Stimulated activated naive CD4-positive, alpha-beta T cell (primary cell): ENCODE results near the gene MAP3K20.
"Not testable (repeated sequence)": the region's sequence is repeated elsewhere in the genome, so short reads cannot be mapped to it uniquely, and the experiment has no call there.

ENCODE experiments used
- DNase-seq, 6 experiments: peaks; one replicate each; lab custom pipeline; 2025; lab: John Stamatoyannopoulos, UW

The MAP3K20 gene

GRCh38 chr2:173124441-173124840 lies 48.8 kb downstream of the MAP3K20 start:
- DNase-seq, result no peak

- no peak for DNase-seq
Measured at GRCh38 chr2:173126819-173127218, 51.2 kb downstream of the MAP3K20 start.

- DNase-seq, result not testable (repeated sequence)
Measured at GRCh38 chr2:173128132-173128531, 52.5 kb downstream of the MAP3K20 start.

- DNase-seq, result no peak
Measured at GRCh38 chr2:173130496-173131465, 55.1 kb downstream of the MAP3K20 start.

- no peak for DNase-seq
Measured at GRCh38 chr2:173132531-173132930, 56.9 kb downstream of the MAP3K20 start.

- DNase-seq, result no peak
Measured at GRCh38 chr2:173134703-173135102, 59.1 kb downstream of the MAP3K20 start.

GRCh38 chr2:173136067-173136466 lies 60.4 kb downstream of the MAP3K20 start:
- no peak for DNase-seq

- peak in 1 of 6 experiments; percentile 1 for DNase-seq
Measured at GRCh38 chr2:173136599-173136998, 61.0 kb downstream of the MAP3K20 start.

- DNase-seq, result no peak
Measured at GRCh38 chr2:173137610-173138009, 62.0 kb downstream of the MAP3K20 start.

- DNase-seq, result no peak
Measured at GRCh38 chr2:173138962-173139361, 63.3 kb downstream of the MAP3K20 start.

GRCh38 chr2:173141666-173142065 lies 66.0 kb downstream of the MAP3K20 start:
- DNase-seq, result no peak

GRCh38 chr2:173145454-173145853 lies 69.8 kb downstream of the MAP3K20 start:
- no peak for DNase-seq

- no peak for DNase-seq
Measured at GRCh38 chr2:173146590-173146989, 70.9 kb downstream of the MAP3K20 start.

GRCh38 chr2:173148520-173148919 lies 72.9 kb downstream of the MAP3K20 start:
- no peak for DNase-seq

- DNase-seq, result no peak
Measured at GRCh38 chr2:173149491-173149890, 73.8 kb downstream of the MAP3K20 start.

GRCh38 chr2:173150087-173150486 lies 74.4 kb downstream of the MAP3K20 start:
- DNase-seq, result no peak

GRCh38 chr2:173150963-173151362 lies 75.3 kb downstream of the MAP3K20 start:
- no peak for DNase-seq

- no peak for DNase-seq
Measured at GRCh38 chr2:173151671-173152401, 76.2 kb downstream of the MAP3K20 start.

GRCh38 chr2:173153301-173153885 lies 77.7 kb downstream of the MAP3K20 start:
- DNase-seq, result no peak

- DNase-seq, result no peak
Measured at GRCh38 chr2:173157676-173158293, 82.1 kb downstream of the MAP3K20 start.

- no peak for DNase-seq
Measured at GRCh38 chr2:173159791-173160463, 84.3 kb downstream of the MAP3K20 start.

- no peak for DNase-seq
Measured at GRCh38 chr2:173160618-173161017, 85.0 kb downstream of the MAP3K20 start.
